ENCODE measurements around the gene CCDC6.

Gene CCDC6

DNA sequence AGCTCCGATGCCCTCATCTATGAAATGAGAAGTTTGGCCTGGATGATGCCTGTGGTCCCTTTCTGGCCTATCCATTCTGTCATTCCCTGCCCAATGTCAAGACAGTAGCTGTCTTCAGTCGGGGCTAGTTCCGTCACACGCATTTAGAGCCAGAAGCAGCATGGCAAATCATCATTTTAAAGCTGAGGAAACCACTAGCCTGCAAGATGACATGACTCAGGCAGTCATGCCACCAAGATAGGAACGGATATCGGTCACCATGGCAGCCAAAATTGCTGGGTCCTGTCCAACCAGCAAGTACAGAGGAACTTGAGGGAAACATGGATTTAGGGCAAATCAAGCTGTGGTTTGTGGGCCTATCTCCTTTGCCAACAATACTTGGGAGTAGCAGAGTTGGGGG, 88.6 kb downstream of the CCDC6 start:
- DNase-seq (ENCODE audit: extremely low spot score) = no peak
- ChIA-PET POLR2A (no interaction called here), CTCF (no interaction called here)
- no peak for TF ChIP-seq L3MBTL2 (conservative IDR thresholded peaks at IDR 0.05)
- no peak for TF ChIP-seq CTBP1 (IDR thresholded peaks at IDR 0.05; ENCODE audit: borderline replicate concordance)

GRCh38 chr10:59814878-59815277, 91.5 kb downstream of the CCDC6 start:
- no peak for DNase-seq (ENCODE audit: extremely low spot score)
- CTCF ChIA-PET = no interaction called here

GRCh38 chr10:59812519-59813122, 93.7 kb downstream of the CCDC6 start:
- no peak for TF ChIP-seq HDGF (IDR thresholded peaks at IDR 0.05; ENCODE audit: borderline replicate concordance)
- TF ChIP-seq FOXM1 (IDR thresholded peaks at IDR 0.05; ENCODE audit: borderline replicate concordance) = no peak
- TF ChIP-seq L3MBTL2 (conservative IDR thresholded peaks at IDR 0.05) = no peak
- TF ChIP-seq, protein P1, sequence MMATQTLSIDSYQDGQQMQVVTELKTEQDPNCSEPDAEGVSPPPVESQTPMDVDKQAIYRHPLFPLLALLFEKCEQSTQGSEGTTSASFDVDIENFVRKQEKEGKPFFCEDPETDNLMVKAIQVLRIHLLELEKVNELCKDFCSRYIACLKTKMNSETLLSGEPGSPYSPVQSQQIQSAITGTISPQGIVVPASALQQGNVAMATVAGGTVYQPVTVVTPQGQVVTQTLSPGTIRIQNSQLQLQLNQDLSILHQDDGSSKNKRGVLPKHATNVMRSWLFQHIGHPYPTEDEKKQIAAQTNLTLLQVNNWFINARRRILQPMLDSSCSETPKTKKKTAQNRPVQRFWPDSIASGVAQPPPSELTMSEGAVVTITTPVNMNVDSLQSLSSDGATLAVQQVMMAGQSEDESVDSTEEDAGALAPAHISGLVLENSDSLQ (IDR thresholded peaks at IDR 0.05) = no peak
- TF ChIP-seq SUZ12 (IDR thresholded peaks at IDR 0.05) = no peak
- TF ChIP-seq LEF1 (IDR thresholded peaks at IDR 0.05; ENCODE audit: borderline replicate concordance) = no peak
- TF ChIP-seq TARDBP (IDR thresholded peaks at IDR 0.05) = no peak
- no peak for TF ChIP-seq FOXA1 (IDR thresholded peaks at IDR 0.05)
- no peak for TF ChIP-seq NFRKB (IDR thresholded peaks at IDR 0.05)
- ChIA-PET POLR2A (no interaction called here), CTCF (no interaction called here)
- no peak for DNase-seq (ENCODE audit: extremely low spot score)

More at GRCh38 chr10:59814878-59815277, 91.5 kb downstream of the CCDC6 start:
- TF ChIP-seq ARNT (IDR thresholded peaks at IDR 0.05) = no peak
- POLR2A ChIA-PET = no interaction called here

- no peak for DNase-seq (ENCODE audit: extremely low spot score)
- ChIA-PET POLR2A (interaction anchor here (0.8 kb wide), 1 partner anchor 171 kb away, joined by 3 read pairs; no protein-coding TSS in a partner anchor), CTCF (no interaction called here)
- TF ChIP-seq NFRKB (IDR thresholded peaks at IDR 0.05) = no peak
- no peak for TF ChIP-seq LEF1 (IDR thresholded peaks at IDR 0.05; ENCODE audit: borderline replicate concordance)
- no peak for TF ChIP-seq L3MBTL2 (conservative IDR thresholded peaks at IDR 0.05)
- TF ChIP-seq SUZ12 (IDR thresholded peaks at IDR 0.05) = no peak
- TF ChIP-seq, protein P1 (IDR thresholded peaks at IDR 0.05) = no peak
- TF ChIP-seq HDGF (IDR thresholded peaks at IDR 0.05; ENCODE audit: borderline replicate concordance) = no peak
- no peak for TF ChIP-seq BHLHE40 (IDR thresholded peaks at IDR 0.05; ENCODE audit: borderline replicate concordance)
- no peak for TF ChIP-seq FOXK2 (IDR thresholded peaks at IDR 0.05)
- TF ChIP-seq ZNF384 (IDR thresholded peaks at IDR 0.05) = no peak
- TF ChIP-seq ELF4 (IDR thresholded peaks at IDR 0.05) = no peak
- TF ChIP-seq CTBP1 (IDR thresholded peaks at IDR 0.05; ENCODE audit: borderline replicate concordance) = no peak
- TF ChIP-seq SP1 (IDR thresholded peaks at IDR 0.05) = no peak
- no peak for TF ChIP-seq FOXA1 (IDR thresholded peaks at IDR 0.05)
- no peak for TF ChIP-seq FOXM1 (IDR thresholded peaks at IDR 0.05; ENCODE audit: borderline replicate concordance)
These were observed 96.7 kb downstream of the CCDC6 start for GRCh38 chr10:59809644-59809974.

- TF ChIP-seq FOXA1 (IDR thresholded peaks at IDR 0.05) = no peak
- TF ChIP-seq NFRKB (IDR thresholded peaks at IDR 0.05) = no peak
- no peak for TF ChIP-seq CTBP1 (IDR thresholded peaks at IDR 0.05; ENCODE audit: borderline replicate concordance)
- TF ChIP-seq SUZ12 (IDR thresholded peaks at IDR 0.05) = no peak
- TF ChIP-seq FOXM1 (IDR thresholded peaks at IDR 0.05; ENCODE audit: borderline replicate concordance) = no peak
- TF ChIP-seq LEF1 (IDR thresholded peaks at IDR 0.05; ENCODE audit: borderline replicate concordance) = no peak
- TF ChIP-seq FOXK2 (IDR thresholded peaks at IDR 0.05) = no peak
- CTCF ChIA-PET = interaction anchor here (0.9 kb wide), 1 partner anchor 185 kb away, joined by 3 read pairs; no protein-coding TSS in a partner anchor
These were observed 97.3 kb downstream of the CCDC6 start for GRCh38 chr10:59808896-59809643.

GRCh38 chr10:59807629-59808620, 98.4 kb downstream of the CCDC6 start:
- no peak for DNase-seq (ENCODE audit: extremely low spot score)
- ChIA-PET POLR2A (no interaction called here), CTCF (interaction anchor here (0.9 kb wide), 1 partner anchor 184 kb away, joined by 3 read pairs; no protein-coding TSS in a partner anchor)
- TF ChIP-seq ZNF384 (IDR thresholded peaks at IDR 0.05) (no peak), LEF1 (IDR thresholded peaks at IDR 0.05; ENCODE audit: borderline replicate concordance) (no peak), L3MBTL2 (conservative IDR thresholded peaks at IDR 0.05) (no peak), FOXM1 (IDR thresholded peaks at IDR 0.05; ENCODE audit: borderline replicate concordance) (no peak), ELF4 (IDR thresholded peaks at IDR 0.05) (no peak), SUZ12 (IDR thresholded peaks at IDR 0.05) (no peak), CTBP1 (IDR thresholded peaks at IDR 0.05; ENCODE audit: borderline replicate concordance) (no peak), HDGF (IDR thresholded peaks at IDR 0.05; ENCODE audit: borderline replicate concordance) (no peak), BHLHE40 (IDR thresholded peaks at IDR 0.05; ENCODE audit: borderline replicate concordance) (no peak), FOXA1 (IDR thresholded peaks at IDR 0.05) (no peak), FOXK2 (IDR thresholded peaks at IDR 0.05) (no peak), ARNT (IDR thresholded peaks at IDR 0.05) (no peak), SP1 (IDR thresholded peaks at IDR 0.05) (no peak), TARDBP (IDR thresholded peaks at IDR 0.05) (no peak), NFRKB (IDR thresholded peaks at IDR 0.05) (no peak)
- TF ChIP-seq, protein P1 (IDR thresholded peaks at IDR 0.05) = no peak

More at GRCh38 chr10:59808896-59809643, 97.3 kb downstream of the CCDC6 start:
- POLR2A ChIA-PET = interaction anchor here (0.8 kb wide), 1 partner anchor 170 kb away, joined by 3 read pairs; no protein-coding TSS in a partner anchor
- DNase-seq (ENCODE audit: extremely low spot score) = peak; percentile 69

All from HEK293T (cell line).